ENCODE measurements around the gene MRC2.

GRCh38 chr17:62706598-62707424, 79.3 kb downstream of the MRC2 start:
- TF ChIP-seq CTCF (IDR thresholded peaks at IDR 0.05) (no peak), POLR2A (IDR thresholded peaks at IDR 0.05) (no peak), EP300 (IDR thresholded peaks at IDR 0.05) (no peak)
